Measurements from ENCODE around the gene WBP2NL.

The WBP2NL gene

DNA sequence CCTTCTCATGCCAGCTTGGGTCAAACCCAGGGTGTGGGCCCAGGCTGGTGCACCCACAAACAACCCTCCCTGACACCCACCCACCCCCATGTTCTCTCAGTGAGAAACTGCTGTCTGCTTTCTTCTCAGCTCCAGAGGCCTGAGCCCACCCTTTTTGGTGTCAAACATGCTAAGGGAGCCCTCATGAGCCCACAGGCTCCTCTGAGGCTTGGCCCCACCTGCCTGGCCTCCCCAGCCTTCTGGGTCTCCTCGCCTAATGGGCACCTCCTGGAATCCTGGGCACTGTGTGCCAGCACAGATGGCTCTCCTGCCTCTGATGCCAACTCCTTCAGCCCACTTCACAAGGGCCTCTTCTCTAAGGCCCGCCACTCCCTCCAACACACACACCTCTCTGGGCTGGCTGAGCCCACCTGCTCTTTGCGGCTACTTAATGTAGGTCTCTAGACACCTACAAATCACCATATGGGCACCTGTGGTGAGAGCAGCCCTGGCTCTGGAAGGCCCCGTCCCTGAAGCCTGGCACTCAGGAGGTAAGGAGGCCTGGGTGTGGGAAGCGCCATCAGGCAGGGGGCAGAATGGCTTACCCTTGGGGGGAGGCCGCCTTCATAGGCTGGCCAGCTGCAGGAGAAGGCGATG is 67.7 kb downstream of the WBP2NL start:
- no peak overlapping the region for H3K4me3 ChIP-seq (ENCODE audit: low read length)
- H3K79me2 ChIP-seq (ENCODE audit: low read length) = peaks cover 19% of the 10 kb centered on the region
- TF ChIP-seq, protein P1, sequence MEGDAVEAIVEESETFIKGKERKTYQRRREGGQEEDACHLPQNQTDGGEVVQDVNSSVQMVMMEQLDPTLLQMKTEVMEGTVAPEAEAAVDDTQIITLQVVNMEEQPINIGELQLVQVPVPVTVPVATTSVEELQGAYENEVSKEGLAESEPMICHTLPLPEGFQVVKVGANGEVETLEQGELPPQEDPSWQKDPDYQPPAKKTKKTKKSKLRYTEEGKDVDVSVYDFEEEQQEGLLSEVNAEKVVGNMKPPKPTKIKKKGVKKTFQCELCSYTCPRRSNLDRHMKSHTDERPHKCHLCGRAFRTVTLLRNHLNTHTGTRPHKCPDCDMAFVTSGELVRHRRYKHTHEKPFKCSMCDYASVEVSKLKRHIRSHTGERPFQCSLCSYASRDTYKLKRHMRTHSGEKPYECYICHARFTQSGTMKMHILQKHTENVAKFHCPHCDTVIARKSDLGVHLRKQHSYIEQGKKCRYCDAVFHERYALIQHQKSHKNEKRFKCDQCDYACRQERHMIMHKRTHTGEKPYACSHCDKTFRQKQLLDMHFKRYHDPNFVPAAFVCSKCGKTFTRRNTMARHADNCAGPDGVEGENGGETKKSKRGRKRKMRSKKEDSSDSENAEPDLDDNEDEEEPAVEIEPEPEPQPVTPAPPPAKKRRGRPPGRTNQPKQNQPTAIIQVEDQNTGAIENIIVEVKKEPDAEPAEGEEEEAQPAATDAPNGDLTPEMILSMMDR (IDR thresholded peaks at IDR 0.05; ENCODE audit: low read depth, low read length) = no peak
- TF ChIP-seq EZH2phosphoT487 (IDR thresholded peaks at IDR 0.05; ENCODE audit: low read depth) = no peak
- H3K27ac ChIP-seq (ENCODE audit: low read length) = no peak overlapping the region
- no peaks in the 10 kb centered on the region for H4K20me1 ChIP-seq (ENCODE audit: insufficient read depth, low read length)
- H3K9me3 ChIP-seq (ENCODE audit: insufficient read depth, low read length) = no peaks in the 10 kb centered on the region
- peaks cover 65% of the 10 kb centered on the region for H3K36me3 ChIP-seq (replicated peaks; ENCODE audit: low read depth, low read length)
- H3K9ac ChIP-seq (ENCODE audit: low read length) = no peak overlapping the region
- H3K27me3 ChIP-seq (ENCODE audit: low read depth, low read length) = no peaks in the 10 kb centered on the region
- H3K4me2 ChIP-seq (ENCODE audit: low read length) = no peak overlapping the region
- H3K4me1 ChIP-seq (ENCODE audit: low read length) = peaks cover 13% of the 10 kb centered on the region
- H2AFZ ChIP-seq (ENCODE audit: low read depth, low read length) = no peak overlapping the region

DNA sequence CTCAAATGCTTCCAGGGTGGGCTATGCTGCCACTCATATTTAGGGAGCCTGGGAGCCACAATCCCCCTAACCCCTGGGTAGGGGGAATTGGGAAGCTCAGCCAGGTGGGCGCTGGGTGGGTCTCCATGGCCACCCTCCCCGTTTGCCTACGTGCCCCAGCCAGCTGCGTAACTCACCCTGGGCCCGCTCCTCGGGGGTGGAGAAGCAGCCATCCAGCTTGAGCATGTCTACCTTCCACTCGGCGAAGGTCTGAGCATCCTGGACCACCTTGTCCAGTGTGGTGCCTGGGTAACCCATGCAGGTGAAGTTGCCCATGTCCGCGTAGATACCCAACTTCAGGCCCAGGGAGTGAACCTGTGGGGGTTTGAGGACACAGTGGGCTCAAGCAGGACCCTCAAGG is 68.3 kb downstream of the WBP2NL start:
- Histone ChIP-seq H3K9me3 (ENCODE audit: insufficient read depth, low read length) (no peaks in the 10 kb centered on the region), H4K20me1 (ENCODE audit: insufficient read depth, low read length) (no peaks in the 10 kb centered on the region), H3K27ac (ENCODE audit: low read length) (no peak overlapping the region), H3K79me2 (ENCODE audit: low read length) (peaks cover 19% of the 10 kb centered on the region), H3K4me1 (ENCODE audit: low read length) (peaks cover 16% of the 10 kb centered on the region), H3K9ac (ENCODE audit: low read length) (no peak overlapping the region), H2AFZ (ENCODE audit: low read depth, low read length) (no peak overlapping the region), H3K36me3 (replicated peaks; ENCODE audit: low read depth, low read length) (peaks cover 60% of the 10 kb centered on the region), H3K4me3 (ENCODE audit: low read length) (no peak overlapping the region), H3K4me2 (ENCODE audit: low read length) (no peak overlapping the region), H3K27me3 (ENCODE audit: low read depth, low read length) (no peaks in the 10 kb centered on the region)
- TF ChIP-seq, protein P1 (IDR thresholded peaks at IDR 0.05; ENCODE audit: low read depth, low read length) = no peak
- TF ChIP-seq EZH2phosphoT487 (IDR thresholded peaks at IDR 0.05; ENCODE audit: low read depth) = no peak

GRCh38 chr22:42067671-42068251 is 69.2 kb downstream of the WBP2NL start:
- H3K4me3 ChIP-seq (ENCODE audit: low read length) = no peak overlapping the region
- no peak overlapping the region for H3K9ac ChIP-seq (ENCODE audit: low read length)
- H3K27me3 ChIP-seq (ENCODE audit: low read depth, low read length) = no peaks in the 10 kb centered on the region
- TF ChIP-seq EZH2phosphoT487 (IDR thresholded peaks at IDR 0.05; ENCODE audit: low read depth) = no peak
- TF ChIP-seq, protein P1 (IDR thresholded peaks at IDR 0.05; ENCODE audit: low read depth, low read length) = no peak
- no peak overlapping the region for H2AFZ ChIP-seq (ENCODE audit: low read depth, low read length)
- H3K9me3 ChIP-seq (ENCODE audit: insufficient read depth, low read length) = no peaks in the 10 kb centered on the region
- H4K20me1 ChIP-seq (ENCODE audit: insufficient read depth, low read length) = no peaks in the 10 kb centered on the region
- H3K79me2 ChIP-seq (ENCODE audit: low read length) = peaks cover 19% of the 10 kb centered on the region
- H3K4me1 ChIP-seq (ENCODE audit: low read length) = peaks cover 16% of the 10 kb centered on the region
- H3K36me3 ChIP-seq (replicated peaks; ENCODE audit: low read depth, low read length) = peaks cover 52% of the 10 kb centered on the region
- H3K4me2 ChIP-seq (ENCODE audit: low read length) = no peak overlapping the region
- no peak overlapping the region for H3K27ac ChIP-seq (ENCODE audit: low read length)

DNA sequence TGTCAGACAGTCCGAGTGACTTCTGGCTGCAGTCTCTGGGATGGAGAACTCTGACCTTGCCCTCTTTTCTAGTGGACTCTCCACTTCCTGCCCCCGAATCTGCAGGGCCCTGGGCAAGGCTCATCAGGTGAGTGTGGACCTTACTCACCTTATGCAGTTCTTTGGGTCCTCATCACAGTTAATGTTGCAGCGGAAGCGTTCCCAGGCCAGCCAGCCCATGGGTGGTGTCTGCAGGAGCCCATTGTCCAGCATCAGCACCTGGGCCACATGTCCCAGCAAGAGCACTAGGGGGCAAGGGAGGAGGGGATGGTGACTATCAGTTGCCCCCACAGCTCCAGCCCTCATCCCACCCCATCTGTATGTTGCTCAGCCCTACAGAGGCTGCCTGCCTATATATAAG is 69.7 kb downstream of the WBP2NL start:
- Histone ChIP-seq H3K79me2 (ENCODE audit: low read length) (peaks cover 19% of the 10 kb centered on the region), H3K9ac (ENCODE audit: low read length) (no peak overlapping the region), H3K27ac (ENCODE audit: low read length) (no peak overlapping the region), H2AFZ (ENCODE audit: low read depth, low read length) (no peak overlapping the region), H3K27me3 (ENCODE audit: low read depth, low read length) (no peaks in the 10 kb centered on the region), H3K9me3 (ENCODE audit: insufficient read depth, low read length) (no peaks in the 10 kb centered on the region), H4K20me1 (ENCODE audit: insufficient read depth, low read length) (no peaks in the 10 kb centered on the region), H3K4me1 (ENCODE audit: low read length) (peaks cover 16% of the 10 kb centered on the region), H3K4me2 (ENCODE audit: low read length) (no peak overlapping the region), H3K36me3 (replicated peaks; ENCODE audit: low read depth, low read length) (peaks cover 48% of the 10 kb centered on the region), H3K4me3 (ENCODE audit: low read length) (no peak overlapping the region)
- TF ChIP-seq, protein P1 (IDR thresholded peaks at IDR 0.05; ENCODE audit: low read depth, low read length) = no peak
- no peak for TF ChIP-seq EZH2phosphoT487 (IDR thresholded peaks at IDR 0.05; ENCODE audit: low read depth)

All from OCI-LY3 (cell line).